HG02623 (cell line): ENCODE results near the gene BLM.

Source experiments
- ATAC-seq: cut with Tn5 transposase; IDR thresholded peaks from one replicate; pipeline ENCODE4 v1.9.1; 2021; ENCODE audit warnings: moderate library complexity; ENCODE audit not compliant: unreplicated experiment

The BLM gene

GRCh38 chr15:90787881-90788280 is 70.7 kb downstream of the BLM start:
- ATAC-seq = no peak

GRCh38 chr15:90789462-90789861 is 72.3 kb downstream of the BLM start:
- no peak for ATAC-seq

GRCh38 chr15:90790057-90790456 is 72.9 kb downstream of the BLM start:
- no peak for ATAC-seq

GRCh38 chr15:90790561-90790960 is 73.4 kb downstream of the BLM start:
- no peak for ATAC-seq

- no peak for ATAC-seq
These were observed 77.4 kb downstream of the BLM start for GRCh38 chr15:90794538-90794937.

- no peak for ATAC-seq
These were observed 82.6 kb downstream of the BLM start for GRCh38 chr15:90799639-90800170.

- ATAC-seq = no peak
These were observed 84.7 kb downstream of the BLM start for GRCh38 chr15:90801803-90802202.

- no peak for ATAC-seq
These were observed 90.1 kb downstream of the BLM start for GRCh38 chr15:90807074-90807785.

GRCh38 chr15:90807786-90808086 is 90.6 kb downstream of the BLM start:
- no peak for ATAC-seq

- no peak for ATAC-seq
These were observed 91.5 kb downstream of the BLM start for GRCh38 chr15:90808517-90809235.

- no peak for ATAC-seq
These were observed 92.4 kb downstream of the BLM start for GRCh38 chr15:90809536-90809935.

- ATAC-seq = no peak
These were observed 93.2 kb downstream of the BLM start for GRCh38 chr15:90810354-90810753.

- no peak for ATAC-seq
These were observed 95.2 kb downstream of the BLM start for GRCh38 chr15:90812171-90812957.

GRCh38 chr15:90812958-90813265 is 95.8 kb downstream of the BLM start:
- no peak for ATAC-seq

- ATAC-seq = no peak
These were observed 96.6 kb downstream of the BLM start for GRCh38 chr15:90813796-90814190.

- no peak for ATAC-seq
These were observed 97.2 kb downstream of the BLM start for GRCh38 chr15:90814191-90814821.

- ATAC-seq = no peak
These were observed 99.4 kb downstream of the BLM start for GRCh38 chr15:90816401-90817116.

GRCh38 chr15:90817117-90818057 is 100.2 kb downstream of the BLM start:
- ATAC-seq = no peak
